HG03558 (cell line): ENCODE data around the gene WDR26.
"Not testable (repeated sequence)": the region's sequence is repeated elsewhere in the genome, so short reads cannot be mapped to it uniquely, and the experiment has no call there.

Experiments used
- ATAC-seq: cut with Tn5 transposase; IDR thresholded peaks from one replicate; pipeline ENCODE4 v1.9.1; 2021; ENCODE audit warnings: moderate number of reproducible peaks; ENCODE audit not compliant: unreplicated experiment; ENCODE audit errors: extremely low read depth

The WDR26 gene

DNA sequence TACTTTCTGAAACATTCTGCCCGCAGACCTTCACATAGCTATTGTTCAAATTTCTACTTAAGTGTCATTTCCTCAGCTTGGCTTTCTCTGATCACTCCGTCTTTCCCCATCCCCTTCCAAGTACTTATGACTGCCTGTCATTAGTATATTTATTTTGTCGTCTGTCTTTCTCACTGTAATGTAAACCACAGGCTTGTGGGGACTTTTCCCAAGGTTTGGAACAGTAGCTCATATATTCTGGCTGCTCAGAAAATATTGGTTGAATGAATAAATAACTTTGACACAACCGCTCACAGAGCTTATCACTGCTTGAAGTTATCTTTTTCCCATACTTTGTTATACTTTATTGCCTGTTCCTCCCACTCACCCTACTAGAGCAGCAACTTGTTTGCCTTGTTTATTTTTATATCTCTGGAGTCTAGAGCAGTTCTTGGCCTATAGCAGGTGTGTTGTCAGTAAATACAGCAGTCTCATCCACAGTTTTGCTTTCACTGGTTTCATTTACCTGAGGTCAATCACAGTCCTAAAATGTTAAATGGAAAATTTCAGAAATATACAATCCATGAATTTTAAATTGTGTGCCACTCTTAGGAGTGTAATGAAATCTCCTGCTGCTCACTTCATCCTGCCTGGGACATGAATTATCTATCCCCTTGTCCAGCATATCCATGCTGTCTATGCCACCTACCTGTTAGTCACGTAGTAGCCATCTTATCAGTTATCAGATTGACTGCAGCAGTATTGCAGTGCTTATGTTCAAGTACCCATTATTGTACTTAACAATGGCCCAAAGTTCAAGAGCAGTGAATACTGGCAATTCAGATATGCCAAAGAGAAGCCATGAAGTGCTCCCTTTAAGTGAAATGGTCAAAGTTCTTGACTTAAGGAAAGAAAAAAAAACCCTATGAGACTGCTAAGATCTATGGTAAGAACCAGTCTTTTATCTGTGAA, 80.3 kb downstream of the WDR26 start:
- no peak for ATAC-seq

- ATAC-seq, result not testable (repeated sequence)
Observed at GRCh38 chr1:224352436-224353085, 82.0 kb downstream of the WDR26 start.

DNA sequence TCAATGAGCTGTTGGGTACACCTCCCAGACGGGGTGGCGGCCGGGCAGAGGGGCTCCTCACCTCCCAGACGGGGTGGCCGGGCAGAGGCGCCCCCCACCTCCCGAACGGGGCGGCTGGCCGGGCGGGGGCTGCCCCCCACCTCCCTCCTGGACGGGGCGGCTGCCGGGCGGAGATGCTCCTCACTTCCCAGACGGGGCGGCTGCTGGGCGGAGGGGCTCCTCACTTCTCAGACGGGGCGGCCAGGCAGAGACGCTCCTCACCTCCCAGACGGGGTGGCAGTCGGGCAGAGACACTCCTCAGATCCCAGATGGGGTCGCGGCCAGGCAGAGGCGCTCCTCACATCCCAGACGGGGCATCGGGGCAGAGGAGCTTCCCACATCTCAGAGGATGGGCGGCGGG, 84.9 kb downstream of the WDR26 start:
- ATAC-seq, result not testable (repeated sequence)

DNA sequence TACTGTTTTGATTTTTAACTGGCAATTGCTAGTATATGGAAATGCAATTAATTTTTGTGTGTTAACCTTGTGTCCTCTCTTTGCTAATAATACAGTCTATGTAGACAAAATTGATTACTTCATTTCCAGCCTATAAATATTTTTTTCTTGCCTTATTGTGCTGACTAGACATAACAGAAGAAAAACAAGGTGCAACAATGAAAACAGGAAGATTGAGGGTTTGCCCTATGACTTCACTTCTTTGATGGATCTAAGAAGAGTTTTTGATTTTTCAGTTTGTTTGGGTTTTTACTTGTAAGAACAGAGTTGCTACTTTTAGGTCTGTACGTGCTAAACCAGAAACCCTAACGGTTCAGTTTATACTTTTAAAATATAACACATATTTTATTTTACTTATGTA, 86.5 kb downstream of the WDR26 start:
- ATAC-seq, result no peak

DNA sequence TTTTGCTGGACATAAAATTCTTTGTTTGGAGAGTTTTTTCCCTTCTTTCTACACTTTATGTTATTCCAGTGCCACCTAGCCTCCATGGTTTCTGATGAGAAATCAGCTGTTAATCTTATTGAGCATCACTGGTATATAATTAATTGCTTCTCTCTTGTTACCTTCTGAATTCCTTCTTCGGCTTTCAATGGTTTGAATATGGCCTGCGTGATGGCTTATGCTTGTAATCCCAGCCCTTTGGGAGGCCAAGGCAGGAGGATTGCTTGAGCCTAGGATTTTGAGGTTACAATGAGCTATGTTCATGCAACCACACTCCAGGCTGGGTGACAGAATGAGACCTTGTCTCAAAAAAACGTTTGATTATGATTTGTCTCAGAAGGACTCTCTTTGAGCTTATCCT, 90.9 kb downstream of the WDR26 start:
- ATAC-seq, result no peak

- not testable (repeated sequence) for ATAC-seq
Observed at GRCh38 chr1:224340453-224341384, 93.9 kb downstream of the WDR26 start.

DNA sequence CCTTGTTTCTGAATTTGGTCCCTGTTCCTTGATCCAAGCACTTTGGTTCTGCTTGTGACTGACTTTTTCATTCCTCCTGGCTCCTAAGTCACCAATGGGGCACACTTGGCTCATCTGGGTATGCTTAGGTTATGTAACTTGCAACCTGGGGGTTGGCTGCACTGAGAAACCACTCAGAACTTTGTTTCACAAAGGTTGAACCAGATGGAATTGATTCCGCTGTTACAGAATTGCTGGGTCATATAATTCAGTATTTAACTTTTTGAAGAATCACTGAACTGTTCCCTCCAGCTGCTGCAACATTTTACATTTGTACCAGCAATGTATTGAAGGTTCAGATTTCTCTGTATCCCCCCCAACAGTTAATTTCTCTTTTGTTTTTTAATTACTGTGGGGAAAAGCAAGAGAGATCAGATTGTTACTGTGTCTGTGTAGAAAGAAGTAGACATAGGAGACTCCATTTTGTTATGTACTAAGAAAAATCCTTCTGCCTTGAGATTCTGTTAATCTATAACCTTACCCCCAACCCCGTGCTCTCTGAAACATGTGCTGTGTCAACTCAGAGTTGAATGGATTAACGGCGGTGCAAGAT, 95.1 kb downstream of the WDR26 start:
- ATAC-seq, result no peak

DNA sequence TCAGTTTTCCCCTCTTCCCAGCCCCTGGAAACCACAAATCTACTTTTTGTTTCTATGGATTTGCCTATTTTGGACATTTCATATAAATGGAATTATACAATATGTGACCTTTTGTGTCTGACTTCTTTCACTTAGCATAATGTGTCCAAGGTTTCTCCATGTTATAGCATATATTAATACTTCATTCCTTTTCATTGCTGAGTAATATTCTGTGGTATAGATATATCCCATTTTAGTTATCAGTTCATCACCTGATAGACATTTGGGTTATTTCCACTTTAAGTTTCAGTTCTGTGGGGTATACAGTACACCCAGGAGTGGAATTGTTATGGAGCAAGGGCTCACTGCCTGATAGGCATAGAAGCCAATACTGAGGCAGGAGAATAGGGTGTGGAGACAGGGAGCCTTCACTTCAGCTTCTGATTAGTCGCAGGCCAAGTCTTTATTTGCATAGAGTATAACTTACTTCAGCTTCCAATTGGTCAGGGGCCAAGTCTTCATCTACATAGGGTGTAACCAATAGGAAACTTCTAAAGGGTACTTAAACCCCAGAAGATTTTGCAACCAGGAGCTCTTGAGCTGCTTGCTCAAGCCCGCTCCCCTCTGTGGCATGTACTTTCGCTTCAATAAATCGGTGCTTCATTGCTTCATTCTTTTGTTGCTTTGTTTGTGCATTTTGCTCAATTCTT, 96.3 kb downstream of the WDR26 start:
- no peak for ATAC-seq
